Hepatocyte (in vitro differentiated cells): ENCODE data around the gene GLS.

Experiments
- CTCF ChIP-seq: fragments of 200-600 bp; sonication (generic); IDR thresholded peaks from 2 replicates; pipeline ENCODE4 v1.5.1; 2016; ENCODE audit warnings: antibody characterized with exemption, mild to moderate bottlenecking; ENCODE audit not compliant: poor library complexity
- EZH2 ChIP-seq: fragments of 200-600 bp; sonication (generic); IDR thresholded peaks from 2 replicates; pipeline ENCODE4 v1.6.1; 2016; ENCODE audit warnings: antibody characterized with exemption, mild to moderate bottlenecking, borderline replicate concordance
- EZH2phosphoT487 ChIP-seq: fragments of 200-600 bp; sonication (generic); IDR thresholded peaks from one replicate; pipeline ENCODE4 v1.6.1; 2018; ENCODE audit warnings: antibody characterized with exemption, mild to moderate bottlenecking, low read depth, moderate library complexity; ENCODE audit not compliant: unreplicated experiment, severe bottlenecking

GRCh38 chr2:190875891-190876290 lies 4.7 kb upstream of the GLS start:
- TF ChIP-seq CTCF (no peak), EZH2phosphoT487 (no peak), EZH2 (no peak)
